GM12878 (cell line): ENCODE results near the gene PLCG2. TPM values are rescaled to one million over a fixed set of nuclear protein-coding genes. Genes with fewer than 3 reads are reported as not detected.

Source experiments
- ATAC-seq: fragments of 200-7000 bp; cut with Tn5 transposase; 3 replicates; pipeline ENCODE4 v1.9.1; 2020; ENCODE audit warnings: mild to moderate bottlenecking, moderate library complexity
- BruUV-seq: library from RNA; stranded (reverse); fragments of 400-500 nt; replicated peaks from 2 replicates; lab custom pipeline; 2021; lab: Mats Ljungman, UMichigan
- CTCF ChIA-PET: fragments of 300-600 bp; sonication (Branson Sonifier 250); formaldehyde crosslinking; extraction: SDS; loops from one replicate; lab custom pipeline; 2021; ENCODE audit warnings: inconsistent platforms; lab: Yijun Ruan, JAX
- POLR2A ChIA-PET: fragments of 350-600 bp; formaldehyde crosslinking; extraction: SDS; loops from one replicate; lab custom pipeline; 2021; ENCODE audit warnings: inconsistent platforms; lab: Charles Lee
- RAD21 ChIA-PET: fragments of 300-600 bp; sonication (Branson Sonifier 250); formaldehyde crosslinking; loops from one replicate; lab custom pipeline; 2023; ENCODE audit warnings: antibody characterized with exemption; ENCODE audit not compliant: unreplicated experiment; lab: Charles Lee
- SMC1A ChIA-PET: fragments of 300-600 bp; sonication (Branson Sonifier 250); formaldehyde crosslinking; loops from one replicate; lab custom pipeline; 2023; ENCODE audit not compliant: unreplicated experiment, uncharacterized antibody; lab: Charles Lee
- DNase-seq: peaks from one replicate; pipeline ENCODE4 v3.0.0-alpha.2; 2011; ENCODE audit warnings: low read depth, low spot score
- FAIRE-seq: peaks from 3 replicates; lab custom pipeline; 2011; peaks lifted over from hg19 to GRCh38; lab: Jason Lieb, UNC
- H2AFZ ChIP-seq: 2 replicates; pipeline ENCODE4 v1.6.0; 2011; ENCODE audit warnings: low read depth, low read length, control low read depth; ENCODE audit not compliant: control insufficient read depth
- H3K27ac ChIP-seq: 2 replicates; pipeline ENCODE4 v1.5.1; 2011; ENCODE audit warnings: control low read depth; ENCODE audit not compliant: control insufficient read depth, insufficient read depth
- H3K27me3 ChIP-seq, 2 experiments: replicated peaks in 1 of 2; 2 replicates each; pipeline versions ENCODE4 v1.6.0 to v1.6.1; 2011; ENCODE audit warnings: low read length in 1 of 2; ENCODE audit not compliant: control insufficient read depth in 2 of 2, insufficient read depth in 2 of 2
- H3K36me3 ChIP-seq, 2 experiments: 2 replicates each; pipeline ENCODE4 v1.5.1; 2011; ENCODE audit warnings: low read length in 1 of 2; ENCODE audit not compliant: control insufficient read depth in 2 of 2, insufficient read depth in 2 of 2
- H3K4me1 ChIP-seq: 2 replicates; pipeline ENCODE4 v1.6.1; 2011; ENCODE audit warnings: mild to moderate bottlenecking, low read length, moderate library complexity, mixed read lengths; ENCODE audit not compliant: control insufficient read depth, insufficient read depth
- H3K4me2 ChIP-seq: 2 replicates; pipeline ENCODE4 v1.6.0; 2011; ENCODE audit warnings: control low read depth; ENCODE audit not compliant: control insufficient read depth, insufficient read depth
- H3K4me3 ChIP-seq: fragments of 200-600 bp; sonication (generic); 2 replicates; pipeline ENCODE4 v1.5.1; 2016
- H3K79me2 ChIP-seq: 2 replicates; pipeline ENCODE4 v1.6.0; 2011; ENCODE audit warnings: low read length; ENCODE audit not compliant: control insufficient read depth, insufficient read depth
- H3K9ac ChIP-seq: 2 replicates; pipeline ENCODE4 v1.8.0; 2011; ENCODE audit warnings: low read length, control low read depth, mixed read lengths; ENCODE audit not compliant: control insufficient read depth, insufficient read depth
- H3K9me3 ChIP-seq: replicated peaks from 3 replicates; pipeline ENCODE4 v1.5.1; 2011; ENCODE audit warnings: mild to moderate bottlenecking, low read length; ENCODE audit not compliant: control insufficient read depth, insufficient read depth
- H4K20me1 ChIP-seq: 2 replicates; pipeline ENCODE4 v1.6.0; 2011; ENCODE audit not compliant: control insufficient read depth, insufficient read depth
- ATF7 ChIP-seq: fragments of 450-650 bp; IDR thresholded peaks from 2 replicates; pipeline ENCODE4 v1.6.1; 2016; ENCODE audit warnings: low read depth, mild to moderate bottlenecking
- CHD1 ChIP-seq: IDR thresholded peaks from 2 replicates; pipeline ENCODE4 v1.6.1; 2012; ENCODE audit warnings: low read depth, low read length, improper control_type of control experiment
- CHD4 ChIP-seq: fragments of 200-600 bp; sonication (generic); IDR thresholded peaks from 2 replicates; pipeline ENCODE4 v1.6.1; 2016; ENCODE audit warnings: mild to moderate bottlenecking
- EED ChIP-seq: sonication (generic); IDR thresholded peaks from 2 replicates; pipeline ENCODE4 v1.6.1; 2016; ENCODE audit warnings: antibody characterized with exemption, low read depth
- ETV6 ChIP-seq, 2 experiments: fragments of 450-650 bp in 1 of 2; IDR thresholded peaks in 1 of 2; conservative IDR thresholded peaks in 1 of 2; 2 replicates each; pipeline ENCODE4 v1.6.1; 2014; ENCODE audit warnings: antibody characterized with exemption in 1 of 2, borderline replicate concordance in 1 of 2, low read depth in 1 of 2, mild to moderate bottlenecking in 1 of 2, moderate library complexity in 1 of 2
- KAT2A ChIP-seq: conservative IDR thresholded peaks from 2 replicates; pipeline ENCODE4 v1.6.1; 2011; ENCODE audit warnings: low read depth, low read length; ENCODE audit not compliant: control insufficient read depth
- RB1 ChIP-seq: fragments of 450-650 bp; formaldehyde crosslinking; IDR thresholded peaks from 2 replicates; pipeline ENCODE4 v1.6.1; 2017; ENCODE audit warnings: mild to moderate bottlenecking, borderline replicate concordance
- SP1 ChIP-seq: IDR thresholded peaks from one replicate; pipeline ENCODE4 v1.6.1; 2011; ENCODE audit warnings: low read depth, low read length
- YBX1 ChIP-seq: fragments of 450-650 bp; IDR thresholded peaks from 2 replicates; pipeline ENCODE4 v1.6.1; 2016; ENCODE audit warnings: antibody characterized with exemption
- ZBTB33 ChIP-seq: fragments of 450-650 bp; IDR thresholded peaks from 2 replicates; pipeline ENCODE4 v1.6.1; 2017; ENCODE audit warnings: mild to moderate bottlenecking
- ZNF217 ChIP-seq: fragments of 450-650 bp; IDR thresholded peaks from 2 replicates; pipeline ENCODE4 v1.6.1; 2017; ENCODE audit warnings: antibody characterized with exemption, mild to moderate bottlenecking
- ZZZ3 ChIP-seq: IDR thresholded peaks from 2 replicates; pipeline ENCODE4 v1.6.1; 2011; ENCODE audit warnings: low read depth; ENCODE audit not compliant: control insufficient read depth, insufficient read length
- WGBS: methylation state at CpG from one replicate; pipeline ENCODE4 v1.1.6; 2016; ENCODE audit warnings: low lambda C conversion rate; ENCODE audit not compliant: insufficient replicate concordance, insufficient coverage; ENCODE audit errors: missing lambda C conversion rate; 5-methylcytosine and 5-hydroxymethylcytosine counted together
- in situ Hi-C: fragments of 300-500 bp; cut with MboI; formaldehyde crosslinking; loops from 9 replicates; pipeline ENCODE4 v1.14.3; 2018; ENCODE audit warnings: mixed read lengths
- intact Hi-C: fragments of 100-400 bp; cut with micrococcal nuclease; formaldehyde crosslinking; loops from one replicate; pipeline ENCODE4 v1.14.2; 2022; ENCODE audit not compliant: unreplicated experiment
- polyA plus RNA-seq, 11 experiments: library from polyadenylated mRNA; depleted of rRNA in 4 of 11; unstranded in 6 of 11; stranded (reverse) in 5 of 11; fragments of >200 nt; fragmentation: Nextera tagmentation in 4 of 11; fragmentation: Illumina TruSeq in 1 of 11; extraction: Ambion mirVana in 4 of 11; extraction: Trizol in 1 of 11; gene quantifications; 1 replicate in 1 of 11; 2 replicates in 10 of 11; pipeline versions ENCODE4 v1.2.1 to v1.2.3, GENCODE V29; 2011 to 2016; ENCODE audit warnings: inconsistent platforms in 2 of 11, missing spikeins in 2 of 11, low read depth in 1 of 11
- total RNA-seq, 4 experiments: library from RNA; depleted of rRNA in 3 of 4; stranded (reverse); fragments of >200 nt in 3 of 4; fragmentation: Illumina TruSeq in 1 of 4; extraction: Trizol in 1 of 4; gene quantifications; 2 replicates each; pipeline versions ENCODE4 v1.2.1 to v1.2.3, GENCODE V29; 2013 to 2021
- TF ChIP-seq, protein P1 (sequence below): fragments of 150-350 bp; IDR thresholded peaks from 2 replicates; pipeline ENCODE4 v1.6.1; 2016; ENCODE audit warnings: low read depth, low read length

PLCG2 gene
- total and polyA plus RNA-seq, 10 of the 15 experiments (the other 5 are each of a cell fraction or from before 2014, with no cell fraction given), result 47.6 to 256 (median 149) TPM

DNA sequence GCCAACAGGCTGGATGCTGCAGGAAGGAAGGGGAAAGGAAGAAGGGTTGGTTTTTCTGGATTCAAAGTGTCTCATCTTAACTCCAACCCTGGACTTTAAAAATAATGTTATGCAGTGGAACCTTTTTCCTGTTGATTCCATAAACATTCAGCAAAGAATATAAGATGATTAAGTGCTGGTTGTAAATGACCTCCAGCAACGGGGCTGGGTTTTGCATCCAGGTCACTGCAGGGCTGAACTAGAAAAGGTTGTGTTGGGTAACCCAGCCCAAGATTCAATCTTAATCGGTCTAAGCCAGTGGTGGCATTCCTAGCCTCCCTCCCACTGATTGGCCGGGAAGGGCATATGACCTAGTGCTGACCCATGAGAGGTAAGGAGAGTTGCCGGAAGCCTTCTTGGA lies 34.2 kb upstream of the PLCG2 start:
- Histone ChIP-seq H3K27ac (no peak overlapping the region), H3K4me2 (no peak overlapping the region), H4K20me1 (no peaks in the 10 kb centered on the region), H3K27me3 (no peaks in the 10 kb centered on the region), H3K36me3 (0 out of 4 replicates have a peak, but pooled peaks cover 0 to 2% of the 10 kb centered on the region in 2 experiments), H3K4me1 (peaks cover 36% of the 10 kb centered on the region), H3K9me3 (no peaks in the 10 kb centered on the region; the same call in 2 of the 3 replicates), H2AFZ (no peak overlapping the region), H3K4me3 (no peak overlapping the region), H3K9ac (no peak overlapping the region), H3K79me2 (peaks cover 2% of the 10 kb centered on the region)
- ATAC-seq (no peak), FAIRE-seq (no peak), DNase-seq (no peak)
- SMC1A ChIA-PET, result interaction anchor here (1.3 to 1.6 kb wide), 3 partner anchors 36 to 144 kb away, joined by 3 to 6 read pairs (median 4); no protein-coding TSS in a partner anchor
- CTCF ChIA-PET, result interaction anchor here (1.6 kb wide), 1 partner anchor 128 kb away, joined by 5 read pairs; no protein-coding TSS in a partner anchor
- RAD21 ChIA-PET, result no interaction called here
- in situ Hi-C loops, result no loop called here
- intact Hi-C loops, result loop anchor here (5.0 kb wide), 1 partner anchor 37 kb away; no protein-coding TSS in a partner anchor
- 80% methylated on average over 4 of the region's 4 CpGs for WGBS
- POLR2A ChIA-PET, result interaction anchor here (1.7 kb wide), 1 partner anchor 126 kb away, joined by 5 read pairs; no protein-coding TSS in a partner anchor
- BruUV-seq, result no TSS peak
- TF ChIP-seq SP1, result no peak
- no peak for TF ChIP-seq ETV6 (conservative IDR thresholded peaks at IDR 0.05 in 1 of 2, IDR thresholded peaks at IDR 0.05 in 1 of 2; ENCODE audit: borderline replicate concordance in 1 of 2, low read depth in 1 of 2)
- no peak for TF ChIP-seq CHD4
- TF ChIP-seq ZBTB33, result no peak
- TF ChIP-seq, protein P1, sequence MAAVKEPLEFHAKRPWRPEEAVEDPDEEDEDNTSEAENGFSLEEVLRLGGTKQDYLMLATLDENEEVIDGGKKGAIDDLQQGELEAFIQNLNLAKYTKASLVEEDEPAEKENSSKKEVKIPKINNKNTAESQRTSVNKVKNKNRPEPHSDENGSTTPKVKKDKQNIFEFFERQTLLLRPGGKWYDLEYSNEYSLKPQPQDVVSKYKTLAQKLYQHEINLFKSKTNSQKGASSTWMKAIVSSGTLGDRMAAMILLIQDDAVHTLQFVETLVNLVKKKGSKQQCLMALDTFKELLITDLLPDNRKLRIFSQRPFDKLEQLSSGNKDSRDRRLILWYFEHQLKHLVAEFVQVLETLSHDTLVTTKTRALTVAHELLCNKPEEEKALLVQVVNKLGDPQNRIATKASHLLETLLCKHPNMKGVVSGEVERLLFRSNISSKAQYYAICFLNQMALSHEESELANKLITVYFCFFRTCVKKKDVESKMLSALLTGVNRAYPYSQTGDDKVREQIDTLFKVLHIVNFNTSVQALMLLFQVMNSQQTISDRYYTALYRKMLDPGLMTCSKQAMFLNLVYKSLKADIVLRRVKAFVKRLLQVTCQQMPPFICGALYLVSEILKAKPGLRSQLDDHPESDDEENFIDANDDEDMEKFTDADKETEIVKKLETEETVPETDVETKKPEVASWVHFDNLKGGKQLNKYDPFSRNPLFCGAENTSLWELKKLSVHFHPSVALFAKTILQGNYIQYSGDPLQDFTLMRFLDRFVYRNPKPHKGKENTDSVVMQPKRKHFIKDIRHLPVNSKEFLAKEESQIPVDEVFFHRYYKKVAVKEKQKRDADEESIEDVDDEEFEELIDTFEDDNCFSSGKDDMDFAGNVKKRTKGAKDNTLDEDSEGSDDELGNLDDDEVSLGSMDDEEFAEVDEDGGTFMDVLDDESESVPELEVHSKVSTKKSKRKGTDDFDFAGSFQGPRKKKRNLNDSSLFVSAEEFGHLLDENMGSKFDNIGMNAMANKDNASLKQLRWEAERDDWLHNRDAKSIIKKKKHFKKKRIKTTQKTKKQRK, result no peak
- TF ChIP-seq ZZZ3, result no peak
- TF ChIP-seq YBX1, result no peak
- no peak for TF ChIP-seq RB1
- TF ChIP-seq CHD1, result no peak
- TF ChIP-seq ZNF217, result no peak
- no peak for TF ChIP-seq KAT2A
- TF ChIP-seq ATF7, result no peak
- no peak for TF ChIP-seq EED
- TF ChIP-seq, all 136 proteins: peak for 0
